ENCODE measurements around the gene PSAPL1. TPM values are rescaled to one million over a fixed set of nuclear protein-coding genes. Genes with fewer than 3 reads are reported as not detected.
A peak's percentile ranks its signal among the peaks of the same experiment; 100 is the strongest.

The PSAPL1 gene
- total RNA-seq, 1 experiment from 2014 or later, result not detected

- ATAC-seq, result no peak
- no peaks in the 10 kb centered on the region for H3K36me3 Mint-ChIP-seq
- H3K27me3 Mint-ChIP-seq (ENCODE audit: low read depth), result no peaks in the 10 kb centered on the region
- H3K4me1 Mint-ChIP-seq, result peaks cover 13% of the 10 kb centered on the region
- TF ChIP-seq ZNF317 (CRISPR knock-in tag; IDR thresholded peaks at IDR 0.05; ENCODE audit: borderline replicate concordance, low read depth) (no peak), PRRX2 (CRISPR knock-in tag; IDR thresholded peaks at IDR 0.05) (no peak), NR3C1 (CRISPR knock-in tag; conservative IDR thresholded peaks at IDR 0.05; ENCODE audit: low read depth) (no peak), TEAD4 (CRISPR knock-in tag; IDR thresholded peaks at IDR 0.05) (no peak), SP1 (CRISPR knock-in tag; conservative IDR thresholded peaks at IDR 0.05) (no peak), TEAD1 (CRISPR knock-in tag; IDR thresholded peaks at IDR 0.05) (no peak), ATF2 (CRISPR knock-in tag; IDR thresholded peaks at IDR 0.05; ENCODE audit: borderline replicate concordance, low read depth) (no peak), E2F4 (CRISPR knock-in tag; IDR thresholded peaks at IDR 0.05; ENCODE audit: borderline replicate concordance, low read depth) (no peak), FOXJ3 (CRISPR knock-in tag; IDR thresholded peaks at IDR 0.05; ENCODE audit: borderline replicate concordance) (no peak), JAZF1 (CRISPR knock-in tag; IDR thresholded peaks at IDR 0.05) (no peak), ELF4 (CRISPR knock-in tag; IDR thresholded peaks at IDR 0.05; ENCODE audit: low read depth) (no peak), CTCF (IDR thresholded peaks at IDR 0.05) (no peak), TP53 (CRISPR knock-in tag; IDR thresholded peaks at IDR 0.05) (no peak), ATF1 (CRISPR knock-in tag; IDR thresholded peaks at IDR 0.05) (no peak), ZNF532 (CRISPR knock-in tag; IDR thresholded peaks at IDR 0.05; ENCODE audit: borderline replicate concordance) (no peak), CREM (CRISPR knock-in tag; IDR thresholded peaks at IDR 0.05) (no peak), TCF7 (CRISPR knock-in tag; IDR thresholded peaks at IDR 0.05; ENCODE audit: low read depth) (no peak)
- TF ChIP-seq, protein P1, sequence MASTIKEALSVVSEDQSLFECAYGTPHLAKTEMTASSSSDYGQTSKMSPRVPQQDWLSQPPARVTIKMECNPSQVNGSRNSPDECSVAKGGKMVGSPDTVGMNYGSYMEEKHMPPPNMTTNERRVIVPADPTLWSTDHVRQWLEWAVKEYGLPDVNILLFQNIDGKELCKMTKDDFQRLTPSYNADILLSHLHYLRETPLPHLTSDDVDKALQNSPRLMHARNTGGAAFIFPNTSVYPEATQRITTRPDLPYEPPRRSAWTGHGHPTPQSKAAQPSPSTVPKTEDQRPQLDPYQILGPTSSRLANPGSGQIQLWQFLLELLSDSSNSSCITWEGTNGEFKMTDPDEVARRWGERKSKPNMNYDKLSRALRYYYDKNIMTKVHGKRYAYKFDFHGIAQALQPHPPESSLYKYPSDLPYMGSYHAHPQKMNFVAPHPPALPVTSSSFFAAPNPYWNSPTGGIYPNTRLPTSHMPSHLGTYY (CRISPR knock-in tag; IDR thresholded peaks at IDR 0.05), result no peak
- TF ChIP-seq, protein P2, sequence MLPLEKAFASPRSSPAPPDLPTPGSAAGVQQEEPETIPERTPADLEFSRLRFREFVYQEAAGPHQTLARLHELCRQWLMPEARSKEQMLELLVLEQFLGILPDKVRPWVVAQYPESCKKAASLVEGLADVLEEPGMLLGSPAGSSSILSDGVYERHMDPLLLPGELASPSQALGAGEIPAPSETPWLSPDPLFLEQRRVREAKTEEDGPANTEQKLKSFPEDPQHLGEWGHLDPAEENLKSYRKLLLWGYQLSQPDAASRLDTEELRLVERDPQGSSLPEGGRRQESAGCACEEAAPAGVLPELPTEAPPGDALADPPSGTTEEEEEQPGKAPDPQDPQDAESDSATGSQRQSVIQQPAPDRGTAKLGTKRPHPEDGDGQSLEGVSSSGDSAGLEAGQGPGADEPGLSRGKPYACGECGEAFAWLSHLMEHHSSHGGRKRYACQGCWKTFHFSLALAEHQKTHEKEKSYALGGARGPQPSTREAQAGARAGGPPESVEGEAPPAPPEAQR (CRISPR knock-in tag; IDR thresholded peaks at IDR 0.05), result no peak
- TF ChIP-seq, protein P3, sequence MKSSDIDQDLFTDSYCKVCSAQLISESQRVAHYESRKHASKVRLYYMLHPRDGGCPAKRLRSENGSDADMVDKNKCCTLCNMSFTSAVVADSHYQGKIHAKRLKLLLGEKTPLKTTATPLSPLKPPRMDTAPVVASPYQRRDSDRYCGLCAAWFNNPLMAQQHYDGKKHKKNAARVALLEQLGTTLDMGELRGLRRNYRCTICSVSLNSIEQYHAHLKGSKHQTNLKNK (CRISPR knock-in tag; IDR thresholded peaks at IDR 0.05), result no peak
- ChIA-PET CTCF (interaction anchor here (1.2 kb wide), 1 partner anchor 16 kb away, joined by 3 read pairs; no protein-coding TSS in a partner anchor), POLR2A (no interaction called here)
- H3K4me3 Mint-ChIP-seq, result no peak overlapping the region
- DNase-seq (ENCODE audit: low spot score), result no peak
- H3K9me3 Mint-ChIP-seq, result no peaks in the 10 kb centered on the region
- H3K27ac Mint-ChIP-seq, result 0 out of 2 replicates have a peak overlapping the region, but pooled peaks have one; percentile 66
These were observed 42.1 kb upstream of the PSAPL1 start for GRCh38 chr4:7476820-7477219.
